Neural crest cell (in vitro differentiated cells): ENCODE measurements around the gene C14orf93. TPM values are rescaled to one million over a fixed set of nuclear protein-coding genes. Genes with fewer than 3 reads are reported as not detected.

ENCODE experiments used
- DNase-seq: peaks from one replicate; pipeline ENCODE4 v3.0.0; 2021; ENCODE audit warnings: low read depth, mixed read lengths, low spot score
- H3K27ac Mint-ChIP-seq: one replicate; pipeline ENCODE4 v1.8.0; 2021; ENCODE audit warnings: mild to moderate bottlenecking, mixed read lengths; ENCODE audit not compliant: unreplicated experiment
- H3K27me3 Mint-ChIP-seq: 2 replicates; pipeline ENCODE4 v1.8.0; 2021; ENCODE audit warnings: low read depth, mild to moderate bottlenecking, mixed read lengths
- H3K36me3 Mint-ChIP-seq: 2 replicates; pipeline ENCODE4 v1.8.0; 2021; ENCODE audit warnings: low read depth, mild to moderate bottlenecking, mixed read lengths
- H3K4me1 Mint-ChIP-seq: 2 replicates; pipeline ENCODE4 v1.8.0; 2021; ENCODE audit warnings: mixed read lengths
- H3K4me3 Mint-ChIP-seq: one replicate; pipeline ENCODE4 v1.8.0; 2021; ENCODE audit warnings: mild to moderate bottlenecking, mixed read lengths
- H3K9me3 Mint-ChIP-seq: 2 replicates; pipeline ENCODE4 v1.8.0; 2021; ENCODE audit warnings: mixed read lengths
- CTCF ChIP-seq: fragments of 200-600 bp; sonication (generic); conservative IDR thresholded peaks from 2 replicates; pipeline ENCODE4 v1.5.0; 2021; ENCODE audit warnings: antibody characterized with exemption, mild to moderate bottlenecking
- total RNA-seq: library from RNA; stranded (reverse); gene quantifications from 2 replicates; pipeline ENCODE4 v1.2.1, GENCODE V29; 2021

The C14orf93 gene
- total RNA-seq, 1 donor from 2014 or later = 13.6 TPM

DNA sequence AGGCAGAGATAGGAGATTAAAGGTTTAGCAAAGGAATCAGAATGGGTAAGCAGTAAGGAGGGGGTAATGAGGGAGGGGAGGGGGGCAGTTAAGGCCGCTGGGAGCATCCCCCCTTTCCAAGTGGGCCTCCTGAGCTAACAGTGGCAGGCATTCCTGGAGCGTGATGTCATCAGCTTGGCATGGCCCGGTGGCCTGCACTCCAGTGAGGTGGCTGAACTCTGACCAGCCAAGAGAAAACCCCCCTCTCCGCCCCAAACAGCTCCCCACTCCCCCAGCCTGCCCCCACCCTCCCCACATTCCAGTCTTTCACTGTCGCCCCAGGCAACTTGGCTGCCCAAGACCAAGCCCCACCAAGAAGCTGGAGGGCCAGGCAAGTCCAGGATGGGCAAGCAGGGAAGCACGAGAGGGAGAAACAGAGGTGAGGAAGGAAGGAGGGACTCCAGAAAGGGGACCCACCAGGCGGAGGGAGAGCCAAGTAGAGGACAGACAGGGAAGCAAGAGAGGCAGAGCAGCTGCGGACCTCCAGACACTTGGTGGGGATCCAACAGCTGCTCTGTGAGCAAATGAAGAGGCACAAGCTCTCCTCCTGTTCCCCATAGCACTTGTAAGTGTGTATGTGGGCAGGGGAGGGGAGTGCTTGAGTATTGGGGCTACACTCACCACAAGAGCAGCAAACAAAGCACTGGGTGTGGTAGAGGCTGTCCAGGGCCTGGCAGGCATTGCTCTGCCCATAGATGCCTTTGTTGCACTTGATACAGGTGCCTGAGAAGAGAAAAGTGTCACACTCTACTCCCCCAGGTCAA lies 32.1 kb downstream of the C14orf93 start:
- Mint-ChIP-seq H3K4me1 (peaks cover 61% of the 10 kb centered on the region), H3K9me3 (no peaks in the 10 kb centered on the region), H3K27me3 (no peaks in the 10 kb centered on the region), H3K36me3 (peaks cover 16% of the 10 kb centered on the region), H3K4me3 (peak overlapping the region; percentile 92), H3K27ac (peak overlapping the region; percentile 99)
- no peak for TF ChIP-seq CTCF
- DNase-seq = peak; percentile 54

DNA sequence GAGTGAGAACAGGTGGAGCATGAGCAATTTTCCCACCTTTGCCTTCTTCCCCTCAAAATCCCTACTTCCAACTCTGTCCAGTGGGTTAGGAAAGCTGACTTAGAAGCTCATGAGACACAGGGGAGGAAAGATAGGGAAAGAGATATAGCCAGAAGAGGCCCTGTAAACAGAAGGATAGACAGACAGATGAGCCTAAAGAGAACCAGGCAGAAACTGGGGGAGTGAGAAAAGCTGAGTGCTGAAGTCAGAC lies 32.6 kb downstream of the C14orf93 start:
- H3K27ac Mint-ChIP-seq = peak overlapping the region; percentile 85
- H3K9me3 Mint-ChIP-seq = no peaks in the 10 kb centered on the region
- H3K4me3 Mint-ChIP-seq = peak overlapping the region; percentile 92
- no peak for TF ChIP-seq CTCF
- peaks cover 61% of the 10 kb centered on the region for H3K4me1 Mint-ChIP-seq
- DNase-seq = no peak
- no peaks in the 10 kb centered on the region for H3K27me3 Mint-ChIP-seq
- peaks cover 17% of the 10 kb centered on the region for H3K36me3 Mint-ChIP-seq

DNA sequence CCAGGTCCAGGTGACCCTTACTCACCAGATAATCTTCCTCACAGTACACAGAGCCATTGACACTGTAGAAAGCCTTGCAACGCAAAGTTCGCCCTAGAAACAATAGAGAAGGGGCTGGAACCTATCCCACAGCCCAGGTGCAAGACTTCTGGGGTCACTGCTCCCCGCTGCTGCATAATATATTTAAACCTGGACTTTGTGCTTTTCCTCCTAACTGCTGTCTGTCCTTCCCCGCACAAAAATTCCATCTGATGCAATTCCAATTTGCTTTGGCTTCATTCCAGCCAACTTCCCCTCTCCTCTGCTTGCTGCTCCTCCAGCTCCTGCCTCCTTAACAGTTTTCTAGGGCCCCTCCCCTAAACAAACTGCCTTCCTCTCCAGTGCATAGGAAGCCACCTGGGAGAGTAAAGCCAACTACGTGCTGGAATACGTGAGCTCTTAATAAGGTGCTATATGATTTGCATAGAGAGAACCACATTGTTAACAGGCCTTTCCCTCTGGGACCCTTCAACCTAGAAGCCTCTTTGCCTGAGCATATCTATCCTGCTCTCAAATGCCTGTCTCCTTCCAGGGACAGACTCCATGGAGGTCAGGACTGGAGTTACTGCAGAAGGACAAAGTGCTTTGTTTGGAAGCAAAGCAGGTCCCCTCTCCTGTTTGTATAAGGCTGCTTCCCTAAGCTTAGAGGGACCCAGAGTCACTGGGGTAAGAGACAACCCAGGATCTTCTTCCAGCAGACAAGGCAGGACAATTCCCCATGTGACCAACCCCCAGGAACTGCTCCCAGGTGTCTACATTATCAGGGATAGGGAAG lies 33.1 kb downstream of the C14orf93 start:
- Mint-ChIP-seq H3K4me1 (peaks cover 61% of the 10 kb centered on the region), H3K27ac (peak overlapping the region; percentile 85), H3K36me3 (peaks cover 21% of the 10 kb centered on the region), H3K9me3 (no peaks in the 10 kb centered on the region), H3K27me3 (no peaks in the 10 kb centered on the region), H3K4me3 (peak overlapping the region; percentile 92)
- no peak for TF ChIP-seq CTCF
- DNase-seq = no peak

DNA sequence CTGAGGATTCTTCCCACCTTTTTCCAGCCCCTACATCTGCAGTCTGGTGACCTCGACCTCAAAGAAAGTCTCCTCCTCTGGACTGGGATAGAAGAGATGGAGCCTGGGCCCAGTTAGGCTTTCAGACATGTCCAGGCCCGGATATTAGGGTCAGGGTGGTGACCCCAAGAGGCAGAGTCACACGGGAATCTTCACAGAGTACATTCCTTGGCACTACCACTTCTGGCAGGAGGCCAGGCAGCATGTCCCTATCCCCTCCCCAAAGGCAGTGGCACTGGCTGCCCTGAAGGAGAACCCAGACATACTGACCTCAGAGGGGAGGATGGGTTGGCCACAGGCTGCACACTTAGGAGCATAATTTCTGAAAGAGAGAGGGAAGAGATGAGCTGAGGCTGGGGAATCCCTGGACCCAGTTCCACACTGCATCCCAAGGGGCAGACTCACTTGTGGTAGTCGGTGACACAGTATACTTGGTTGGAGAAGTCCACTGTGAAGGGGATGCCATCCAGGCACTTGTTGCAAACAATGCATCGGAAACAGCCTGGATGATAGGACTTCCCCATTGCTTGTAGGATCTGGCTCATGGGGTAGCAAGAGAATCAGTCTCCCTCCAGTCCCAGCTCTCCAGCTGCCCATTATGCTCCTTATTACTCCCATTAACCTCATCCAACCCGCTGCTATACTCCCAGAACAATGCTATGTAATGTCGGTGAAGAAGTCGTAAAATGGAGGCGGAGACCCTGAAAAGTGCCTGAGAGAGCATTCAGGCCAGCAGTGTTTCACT lies 35.2 kb downstream of the C14orf93 start:
- Mint-ChIP-seq H3K4me3 (peak overlapping the region; percentile 67), H3K36me3 (peaks cover 21% of the 10 kb centered on the region), H3K9me3 (no peaks in the 10 kb centered on the region), H3K4me1 (peaks cover 55% of the 10 kb centered on the region), H3K27me3 (no peaks in the 10 kb centered on the region), H3K27ac (peak overlapping the region; percentile 54)
- DNase-seq = no peak
- TF ChIP-seq CTCF = no peak

DNA sequence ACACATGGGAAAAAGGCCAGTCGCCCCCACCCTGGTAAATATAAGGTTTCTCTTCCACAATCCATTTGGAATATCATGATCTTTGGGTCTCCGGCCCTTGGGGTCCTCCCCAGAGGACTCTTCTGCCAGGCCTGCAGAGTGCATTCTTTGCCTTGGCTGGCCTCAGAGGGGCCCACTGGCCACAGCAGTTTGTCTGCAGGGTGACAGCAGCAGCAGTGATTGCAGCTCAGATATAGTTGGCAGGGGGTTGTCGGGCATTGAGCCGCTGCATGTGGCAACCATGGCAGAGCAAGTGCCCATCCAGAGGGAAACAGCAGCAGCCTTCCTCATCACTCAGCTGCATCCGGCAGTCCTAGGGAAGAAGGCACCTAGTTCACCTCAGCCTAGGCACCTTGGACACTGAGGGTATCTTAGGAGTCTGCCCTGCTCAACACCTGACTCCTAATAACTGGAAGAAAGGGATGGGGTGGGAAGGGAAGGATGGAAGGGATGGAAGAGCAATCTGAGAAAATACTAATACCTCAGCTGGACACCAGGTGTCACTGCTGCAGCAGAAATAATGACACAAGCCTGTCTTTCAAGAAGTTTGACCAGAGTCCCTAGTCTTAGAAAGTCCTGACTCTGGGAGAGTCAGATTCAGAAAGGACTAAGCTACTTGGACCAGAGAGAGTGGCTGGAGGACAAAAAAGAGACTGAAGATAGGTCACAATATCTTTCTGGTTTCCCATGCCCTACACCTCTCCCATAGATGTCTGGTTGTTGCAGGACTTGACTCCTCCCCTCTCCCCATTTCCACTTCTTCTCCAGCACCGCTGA lies 36.5 kb downstream of the C14orf93 start:
- DNase-seq = peak; percentile 61
- Mint-ChIP-seq H3K27me3 (no peaks in the 10 kb centered on the region), H3K36me3 (peaks cover 25% of the 10 kb centered on the region), H3K4me3 (peak overlapping the region; percentile 39), H3K9me3 (no peaks in the 10 kb centered on the region), H3K27ac (peak overlapping the region; percentile 48), H3K4me1 (peaks cover 42% of the 10 kb centered on the region)
- peak; percentile 81 for TF ChIP-seq CTCF
